Lower leg skin (tissue), 4 donors: Measurements from ENCODE around the gene C11orf71. TPM values are rescaled to one million over a fixed set of nuclear protein-coding genes. Genes with fewer than 3 reads are reported as not detected.

Source experiments
- DNase-seq, 2 donors: peaks; one replicate each; pipeline ENCODE4 v3.0.0-alpha.2; 2019; ENCODE audit warnings: low spot score in 2 of 2
- H3K4me3 ChIP-seq: fragments of 200-600 bp; sonication (generic); 2 replicates; pipeline ENCODE4 v1.5.1; 2017; ENCODE audit warnings: mild to moderate bottlenecking, low read depth; ENCODE audit not compliant: poor library complexity, severe bottlenecking
- POLR2A ChIP-seq, 2 donors: fragments of 450-650 bp; IDR thresholded peaks; one replicate each; pipeline ENCODE4 v1.6.1; 2016 to 2017; ENCODE audit warnings: antibody characterized with exemption in 2 of 2, mild to moderate bottlenecking in 1 of 2, moderate library complexity in 1 of 2
- WGBS, 2 donors: methylation state at CpG; one replicate each; pipeline ENCODE4 v1.1.5; 2018; 5-methylcytosine and 5-hydroxymethylcytosine counted together
- intact Hi-C: fragments of 100-400 bp; cut with DNase I; formaldehyde crosslinking; loops from one replicate; pipeline ENCODE4 v1.15.0; 2023; ENCODE audit warnings: low total_unique reads
- total RNA-seq, 4 donors: library from RNA; depleted of rRNA; stranded (reverse); fragments of >200 nt; gene quantifications; one replicate each; pipeline ENCODE4 v1.1.0, GENCODE V29; 2016
- TF ChIP-seq, protein P1 (sequence below), 3 donors: fragments of 450-650 bp; IDR thresholded peaks; one replicate each; pipeline ENCODE4 v1.5.1; 2016; ENCODE audit warnings: antibody characterized with exemption in 3 of 3, mild to moderate bottlenecking in 3 of 3, moderate library complexity in 2 of 3

C11orf71 gene
- total RNA-seq, 4 donors from 2014 or later, result 4.7 to 14.8 (median 11.1) TPM

DNA sequence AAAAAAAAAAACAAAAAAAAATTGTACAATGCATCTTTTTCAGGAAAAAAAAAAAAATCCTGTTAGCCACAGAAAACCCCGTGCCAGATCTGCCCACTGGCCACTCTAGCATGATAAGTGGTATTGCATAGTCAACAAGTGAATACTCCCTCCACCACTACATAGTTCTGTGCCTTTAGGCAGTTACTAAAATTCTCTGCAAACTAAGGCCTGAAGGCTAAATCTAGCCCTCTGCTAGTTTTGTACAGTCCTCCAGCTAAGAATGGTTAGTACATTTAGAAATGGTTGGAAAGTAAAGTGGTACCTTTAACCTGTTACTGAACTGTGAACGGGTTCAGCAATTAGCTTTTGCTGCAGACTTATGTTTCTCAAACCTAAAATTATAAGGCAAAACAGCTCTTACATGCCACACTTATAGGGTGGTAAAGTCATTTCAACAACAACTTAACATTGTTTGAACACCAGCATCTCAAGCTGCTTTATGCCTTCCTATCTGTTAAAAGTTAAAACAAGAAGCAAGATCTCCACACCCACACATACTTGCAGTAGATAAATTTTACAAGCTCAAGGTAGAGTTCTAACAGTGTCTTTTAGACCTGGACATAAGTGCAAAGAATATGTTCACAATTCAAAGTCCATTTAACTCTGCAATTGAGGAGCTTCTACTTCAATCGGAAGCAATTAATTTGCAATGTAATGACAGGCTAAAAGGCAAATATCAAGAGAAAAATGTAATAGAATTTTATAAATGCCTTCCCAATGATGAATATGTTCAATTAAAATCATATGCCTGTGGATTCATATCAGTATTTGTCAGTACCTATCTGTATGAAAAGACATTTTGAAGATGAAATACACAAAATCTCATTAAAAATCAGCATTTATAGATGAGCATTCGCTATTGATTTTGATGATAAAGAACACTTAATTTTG lies 7.3 kb downstream of the C11orf71 start:
- no peak for DNase-seq
- TF ChIP-seq, protein P1, sequence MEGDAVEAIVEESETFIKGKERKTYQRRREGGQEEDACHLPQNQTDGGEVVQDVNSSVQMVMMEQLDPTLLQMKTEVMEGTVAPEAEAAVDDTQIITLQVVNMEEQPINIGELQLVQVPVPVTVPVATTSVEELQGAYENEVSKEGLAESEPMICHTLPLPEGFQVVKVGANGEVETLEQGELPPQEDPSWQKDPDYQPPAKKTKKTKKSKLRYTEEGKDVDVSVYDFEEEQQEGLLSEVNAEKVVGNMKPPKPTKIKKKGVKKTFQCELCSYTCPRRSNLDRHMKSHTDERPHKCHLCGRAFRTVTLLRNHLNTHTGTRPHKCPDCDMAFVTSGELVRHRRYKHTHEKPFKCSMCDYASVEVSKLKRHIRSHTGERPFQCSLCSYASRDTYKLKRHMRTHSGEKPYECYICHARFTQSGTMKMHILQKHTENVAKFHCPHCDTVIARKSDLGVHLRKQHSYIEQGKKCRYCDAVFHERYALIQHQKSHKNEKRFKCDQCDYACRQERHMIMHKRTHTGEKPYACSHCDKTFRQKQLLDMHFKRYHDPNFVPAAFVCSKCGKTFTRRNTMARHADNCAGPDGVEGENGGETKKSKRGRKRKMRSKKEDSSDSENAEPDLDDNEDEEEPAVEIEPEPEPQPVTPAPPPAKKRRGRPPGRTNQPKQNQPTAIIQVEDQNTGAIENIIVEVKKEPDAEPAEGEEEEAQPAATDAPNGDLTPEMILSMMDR (IDR thresholded peaks at IDR 0.05), result no peak
- TF ChIP-seq POLR2A (IDR thresholded peaks at IDR 0.05), result no peak
- H3K4me3 ChIP-seq, result no peak overlapping the region
- 83 to 85% methylated on average over 4 of the region's 4 CpGs for WGBS, 2 donors
- intact Hi-C loops, result no loop called here

DNA sequence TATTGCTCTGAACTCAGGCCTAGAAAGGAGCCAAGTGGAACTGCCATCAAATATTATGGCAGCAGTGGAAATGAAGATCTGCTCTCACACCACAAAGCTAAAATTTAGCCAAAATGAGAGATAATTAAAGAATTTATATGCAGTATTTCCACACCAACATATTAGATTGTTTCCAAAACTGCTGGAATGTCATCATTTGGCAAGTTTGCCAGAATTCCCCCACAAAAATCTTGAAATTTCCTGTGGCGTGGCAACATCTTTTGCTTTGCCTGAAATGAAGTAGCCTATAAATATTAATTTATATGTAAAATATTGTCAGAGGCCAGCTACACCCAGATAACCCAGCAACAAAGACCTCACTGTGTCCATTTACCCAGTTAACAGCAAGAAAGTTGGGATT lies 13.8 kb downstream of the C11orf71 start:
- intact Hi-C loops, result no loop called here
- TF ChIP-seq, protein P1 (IDR thresholded peaks at IDR 0.05), result no peak
- no peak for TF ChIP-seq POLR2A (IDR thresholded peaks at IDR 0.05)
- no peak overlapping the region for H3K4me3 ChIP-seq
- 82 to 86% methylated on average over 1 of the region's 1 CpG for WGBS, 2 donors
- DNase-seq, result no peak

DNA sequence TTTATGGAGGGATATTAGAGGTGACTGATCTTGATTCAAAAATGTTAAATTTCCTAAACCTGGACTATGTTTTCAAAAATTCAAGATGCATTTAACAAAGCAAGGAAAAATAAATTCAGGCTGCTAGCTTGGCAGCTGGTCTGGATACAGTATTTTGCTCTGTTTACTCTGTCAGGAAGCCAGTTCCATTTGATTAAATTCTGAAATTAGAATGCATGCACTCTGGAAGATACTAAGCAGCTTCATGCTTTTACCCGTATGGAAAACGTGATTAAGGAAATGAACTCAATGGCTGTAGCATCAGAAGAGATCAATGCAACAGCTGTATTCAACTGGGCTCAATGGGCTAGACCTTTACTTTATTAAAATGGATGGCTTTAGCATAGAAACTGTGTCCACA lies 14.2 kb downstream of the C11orf71 start:
- intact Hi-C loops, result no loop called here
- no peak for DNase-seq
- WGBS, 2 donors, result 47 to 48% methylated on average over 2 of the region's 2 CpGs
- no peak overlapping the region for H3K4me3 ChIP-seq
- TF ChIP-seq, protein P1 (IDR thresholded peaks at IDR 0.05), result no peak
- TF ChIP-seq POLR2A (IDR thresholded peaks at IDR 0.05), result no peak

DNA sequence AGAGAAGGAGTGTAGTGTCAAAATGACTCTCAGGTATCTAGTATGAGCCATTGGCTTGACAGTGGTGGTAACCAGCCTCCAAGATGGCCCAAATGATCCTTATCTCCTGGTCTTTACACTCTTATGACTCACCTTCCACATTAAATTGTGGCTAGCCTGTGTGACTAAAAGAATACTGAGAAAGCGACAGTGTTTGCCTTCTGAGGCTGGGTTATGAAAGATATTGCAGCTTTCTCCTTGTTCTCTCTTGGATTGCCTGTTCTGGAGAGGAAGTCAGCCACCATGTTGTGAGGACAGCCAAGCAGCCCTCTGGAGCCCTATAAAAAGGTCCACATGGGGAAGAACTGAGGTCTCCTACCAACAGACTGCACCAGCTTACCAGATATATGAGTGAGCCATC lies 15.8 kb downstream of the C11orf71 start:
- intact Hi-C loops, result no loop called here
- no peak for TF ChIP-seq POLR2A (IDR thresholded peaks at IDR 0.05)
- TF ChIP-seq, protein P1 (IDR thresholded peaks at IDR 0.05), result no peak
- WGBS, 2 donors, result 94 to 100% methylated on average over 1 of the region's 1 CpG

DNA sequence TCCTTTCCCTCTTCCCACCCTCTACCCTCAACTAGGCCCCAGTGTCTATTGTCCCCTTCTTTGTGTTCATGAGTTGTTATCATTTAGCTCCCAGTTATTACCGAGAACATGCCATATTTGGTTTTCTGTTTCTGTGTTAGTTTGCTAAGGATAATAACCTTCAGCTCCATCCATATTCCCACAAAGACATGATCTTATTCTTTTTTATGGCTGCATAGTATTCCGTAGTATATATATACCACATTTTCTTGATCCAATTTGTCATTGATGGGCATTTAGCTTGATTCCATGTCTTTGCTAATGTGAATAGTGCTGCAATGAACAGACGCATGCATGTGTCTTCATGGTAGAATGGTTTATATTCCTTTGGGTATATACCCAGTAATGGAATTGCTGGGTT lies 17.8 kb downstream of the C11orf71 start:
- no peak for DNase-seq
- intact Hi-C loops, result no loop called here
- 81 to 86% methylated on average over 3 of the region's 3 CpGs for WGBS, 2 donors
- H3K4me3 ChIP-seq, result no peak overlapping the region
- TF ChIP-seq, protein P1 (IDR thresholded peaks at IDR 0.05), result no peak
- no peak for TF ChIP-seq POLR2A (IDR thresholded peaks at IDR 0.05)

More for the DNA sequence above, 15.8 kb downstream of the C11orf71 start:
- no peak overlapping the region for H3K4me3 ChIP-seq
- DNase-seq, result no peak
